GM10266 (cell line): ENCODE results near the gene MSMP.

Experiments
- DNase-seq: peaks from one replicate; pipeline ENCODE4 v3.0.0; 2012; ENCODE audit errors: extremely low spot score
- TF ChIP-seq, protein P1 (sequence below): IDR thresholded peaks from 2 replicates; pipeline ENCODE4 v1.5.1; 2012; ENCODE audit warnings: mild to moderate bottlenecking, low read depth; ENCODE audit not compliant: control insufficient read depth, insufficient read depth; ENCODE audit errors: missing control alignments

Gene MSMP

DNA sequence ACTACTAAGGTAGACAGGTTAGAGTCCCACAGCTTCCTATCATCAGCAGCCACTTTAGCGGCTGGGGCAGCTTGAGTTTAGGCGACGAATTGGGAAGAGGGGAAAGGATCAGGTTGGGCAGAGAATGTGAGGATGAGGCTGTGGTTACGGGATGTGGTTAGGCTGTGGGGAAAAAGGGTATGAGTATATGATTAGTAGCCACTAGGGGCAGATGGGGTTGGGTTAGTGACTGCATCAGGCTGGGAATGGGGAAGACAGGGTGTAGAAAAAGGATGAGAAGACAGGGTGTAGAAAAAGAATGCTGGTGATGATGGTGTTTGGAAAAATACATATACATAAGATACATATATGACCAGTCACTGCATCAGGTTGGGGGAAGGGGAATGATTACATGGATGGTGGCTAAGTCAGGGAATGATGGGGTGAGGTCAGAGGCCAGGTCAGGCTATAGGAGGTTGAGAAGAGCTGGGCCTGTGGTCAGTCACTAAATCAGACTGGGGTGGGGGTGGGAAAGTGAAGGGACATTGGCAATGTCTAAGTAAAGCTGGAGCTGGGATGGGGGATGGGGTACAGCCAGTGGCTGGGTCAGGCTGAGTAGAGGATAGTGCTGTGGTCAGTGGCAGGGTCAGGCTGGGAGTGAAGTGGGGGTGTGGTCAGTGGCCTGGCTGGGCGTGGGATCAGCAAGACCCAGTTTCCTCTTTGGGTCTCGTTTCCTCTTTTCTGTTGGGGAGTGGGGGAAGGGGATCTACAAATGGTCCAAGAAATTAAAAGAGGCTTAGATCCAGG, 24.2 kb downstream of the MSMP start:
- DNase-seq = no peak
- TF ChIP-seq, protein P1, sequence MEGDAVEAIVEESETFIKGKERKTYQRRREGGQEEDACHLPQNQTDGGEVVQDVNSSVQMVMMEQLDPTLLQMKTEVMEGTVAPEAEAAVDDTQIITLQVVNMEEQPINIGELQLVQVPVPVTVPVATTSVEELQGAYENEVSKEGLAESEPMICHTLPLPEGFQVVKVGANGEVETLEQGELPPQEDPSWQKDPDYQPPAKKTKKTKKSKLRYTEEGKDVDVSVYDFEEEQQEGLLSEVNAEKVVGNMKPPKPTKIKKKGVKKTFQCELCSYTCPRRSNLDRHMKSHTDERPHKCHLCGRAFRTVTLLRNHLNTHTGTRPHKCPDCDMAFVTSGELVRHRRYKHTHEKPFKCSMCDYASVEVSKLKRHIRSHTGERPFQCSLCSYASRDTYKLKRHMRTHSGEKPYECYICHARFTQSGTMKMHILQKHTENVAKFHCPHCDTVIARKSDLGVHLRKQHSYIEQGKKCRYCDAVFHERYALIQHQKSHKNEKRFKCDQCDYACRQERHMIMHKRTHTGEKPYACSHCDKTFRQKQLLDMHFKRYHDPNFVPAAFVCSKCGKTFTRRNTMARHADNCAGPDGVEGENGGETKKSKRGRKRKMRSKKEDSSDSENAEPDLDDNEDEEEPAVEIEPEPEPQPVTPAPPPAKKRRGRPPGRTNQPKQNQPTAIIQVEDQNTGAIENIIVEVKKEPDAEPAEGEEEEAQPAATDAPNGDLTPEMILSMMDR = peak; percentile 46

DNA sequence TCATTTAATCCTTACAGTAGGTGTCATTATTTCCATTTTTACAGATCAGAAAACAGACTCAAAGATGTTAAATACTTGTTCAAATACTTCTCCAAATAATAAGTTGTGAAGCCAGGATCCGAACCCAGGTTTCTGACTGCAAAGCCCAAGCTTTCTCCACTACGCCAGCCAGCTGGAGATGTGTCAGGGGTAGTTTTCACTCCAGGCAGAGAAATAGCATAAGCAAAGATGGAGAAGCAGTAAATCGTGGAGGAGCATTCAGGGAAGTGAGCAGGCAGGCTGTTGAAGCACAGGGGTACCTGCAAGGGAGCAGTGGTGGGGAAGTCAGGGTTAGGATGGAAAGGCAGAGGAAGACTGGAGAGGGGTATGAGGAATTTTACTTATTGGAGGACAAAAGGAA, 25.0 kb downstream of the MSMP start:
- DNase-seq = no peak
- TF ChIP-seq, protein P1 = no peak

DNA sequence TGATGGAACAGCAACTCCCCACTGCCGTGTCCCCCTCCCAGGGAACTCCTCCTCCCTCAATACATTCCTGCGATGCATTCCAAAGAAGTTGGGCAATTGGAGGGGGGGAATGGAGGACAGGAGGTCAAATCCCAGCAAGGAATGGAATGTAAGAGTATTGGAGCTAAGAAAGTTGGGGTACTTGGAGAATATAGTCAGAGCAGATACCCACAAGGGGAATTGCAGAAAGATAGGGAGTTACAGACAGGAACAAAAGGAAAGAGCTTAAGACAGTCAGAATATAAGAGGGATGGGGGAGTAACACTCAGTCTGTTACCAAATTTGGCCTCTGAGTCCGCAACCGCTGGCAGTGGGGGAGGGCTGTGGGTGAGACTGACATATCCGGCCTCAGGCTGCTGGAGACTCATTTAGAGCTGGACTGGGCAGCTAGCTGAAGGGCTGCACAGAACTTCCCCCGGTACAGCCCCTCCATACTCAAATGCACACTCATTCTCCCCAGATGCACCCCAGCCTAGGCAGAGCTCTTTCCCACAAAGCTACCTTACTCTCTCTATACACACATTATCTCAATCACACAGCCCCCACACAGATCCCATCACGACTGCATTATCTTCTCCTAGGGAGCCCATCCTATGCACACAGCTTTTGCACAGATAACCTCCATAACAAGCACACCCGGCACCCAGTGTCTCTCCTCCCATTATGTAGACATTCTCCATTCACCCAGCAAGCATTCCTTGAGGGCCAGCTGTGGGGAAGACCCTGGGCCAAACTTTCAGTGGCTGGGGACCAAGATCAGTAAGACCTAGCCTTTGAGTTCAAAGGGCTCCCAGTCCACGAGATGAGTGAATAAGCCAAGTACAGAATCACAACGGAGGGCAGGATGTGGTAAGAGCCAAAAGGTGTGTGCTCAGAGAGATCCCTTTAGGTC, 25.8 kb downstream of the MSMP start:
- TF ChIP-seq, protein P1 = no peak
- DNase-seq = peak; percentile 76

DNA sequence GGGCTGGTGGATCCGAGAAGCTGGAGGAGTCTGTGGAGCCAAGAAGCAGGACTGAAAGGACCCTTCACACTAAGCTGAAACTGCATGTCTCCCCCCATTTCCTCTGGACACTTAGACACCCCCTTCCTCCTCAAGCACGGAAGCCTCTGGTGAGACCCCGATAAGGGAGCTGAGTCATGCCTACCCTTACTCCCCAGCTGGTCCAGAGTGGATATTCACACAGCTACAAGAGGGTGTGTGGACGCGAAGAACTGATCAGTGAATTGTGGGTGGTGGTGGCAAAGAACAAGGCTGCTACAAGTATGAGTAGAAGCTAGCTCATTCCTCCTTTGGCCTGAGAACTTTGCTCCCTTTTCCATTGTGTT, 26.4 kb downstream of the MSMP start:
- no peak for DNase-seq
- TF ChIP-seq, protein P1 = no peak

DNA sequence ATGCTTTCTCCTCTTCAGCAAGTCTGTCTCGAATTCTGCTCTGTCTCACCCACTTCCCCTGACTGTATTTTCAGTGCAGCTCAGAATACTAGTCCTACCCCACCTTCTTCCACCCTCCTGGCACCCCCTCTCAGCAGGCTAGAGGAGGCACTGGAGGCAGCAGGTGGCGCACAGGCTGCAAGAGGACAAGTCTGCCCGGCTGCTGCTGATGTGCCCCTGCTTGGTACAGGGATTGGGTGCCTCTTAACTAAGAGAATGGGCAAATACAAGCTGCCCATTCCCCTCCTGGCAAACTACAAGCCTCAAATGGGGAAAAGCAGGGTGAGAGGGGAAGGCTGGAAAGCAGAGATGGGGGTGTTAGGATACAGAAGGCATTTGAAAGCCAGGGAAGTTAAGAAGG, 27.1 kb downstream of the MSMP start:
- peak; percentile 41 for DNase-seq
- TF ChIP-seq, protein P1 = peak; percentile 48

DNA sequence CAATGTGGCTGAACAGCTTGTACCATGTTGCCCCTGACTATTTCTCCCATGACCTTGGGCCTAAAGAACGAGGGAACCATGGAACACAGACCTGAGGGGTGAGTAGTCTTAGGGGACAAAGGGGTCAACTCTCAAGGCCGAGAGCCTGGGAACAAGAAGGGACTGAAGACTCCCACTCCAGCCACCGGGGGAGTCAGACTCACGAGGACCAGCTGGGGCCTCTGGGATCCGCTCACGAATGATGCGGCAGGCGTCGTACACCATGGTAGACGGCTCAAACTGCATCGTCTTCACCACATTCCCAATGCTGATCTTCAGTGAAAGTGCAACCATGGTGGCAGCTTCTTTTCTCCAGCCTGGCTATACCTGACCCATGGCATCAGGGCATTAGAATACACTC, 28.7 kb downstream of the MSMP start:
- no peak for DNase-seq
- TF ChIP-seq, protein P1 = no peak
